ENCODE data around the gene RIT2.

DNA sequence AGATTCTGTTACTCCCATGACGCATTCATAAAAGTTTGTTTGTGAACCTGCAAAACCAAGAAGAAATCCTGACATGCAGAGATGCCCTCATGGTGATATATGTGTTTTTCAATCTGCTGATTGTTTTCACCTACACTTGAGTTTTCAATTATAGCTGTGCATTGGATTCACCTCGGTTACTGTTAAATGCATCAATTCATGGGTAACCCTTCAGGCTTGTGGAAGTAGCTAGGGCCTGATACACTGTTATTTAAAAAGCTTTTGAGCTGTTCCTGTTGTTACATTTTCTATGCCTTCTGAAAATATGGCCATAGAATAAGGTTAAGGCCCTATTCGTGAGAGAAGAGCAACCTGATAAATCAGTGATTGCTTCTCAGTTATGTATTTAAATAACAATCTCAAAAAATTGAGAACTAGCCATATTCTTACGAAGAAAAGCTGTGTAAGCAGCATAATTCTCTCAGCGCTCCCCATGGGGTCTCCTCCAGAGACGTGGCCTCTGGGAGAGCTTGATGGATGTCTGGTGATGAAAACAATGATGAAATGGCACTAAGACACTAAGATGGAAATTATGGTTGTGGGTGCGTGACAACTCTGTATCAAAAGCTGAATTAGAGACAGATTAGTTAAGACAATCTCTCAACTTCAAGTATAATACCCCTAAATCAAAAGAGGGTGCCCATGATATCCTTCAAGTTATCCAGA lies 60.5 kb downstream of the RIT2 start:
- TF ChIP-seq CREB1 (IDR thresholded peaks at IDR 0.05; ENCODE audit: low read depth): no peak
- no peak for TF ChIP-seq ZBTB7A (IDR thresholded peaks at IDR 0.05; ENCODE audit: low read depth)
- TF ChIP-seq, protein P1, sequence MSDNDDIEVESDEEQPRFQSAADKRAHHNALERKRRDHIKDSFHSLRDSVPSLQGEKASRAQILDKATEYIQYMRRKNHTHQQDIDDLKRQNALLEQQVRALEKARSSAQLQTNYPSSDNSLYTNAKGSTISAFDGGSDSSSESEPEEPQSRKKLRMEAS (IDR thresholded peaks at IDR 0.05): no peak
- TF ChIP-seq RAD21 (IDR thresholded peaks at IDR 0.05; ENCODE audit: low read depth): no peak
- TF ChIP-seq EP300 (IDR thresholded peaks at IDR 0.05; ENCODE audit: borderline replicate concordance): no peak
- no peak for TF ChIP-seq TAF1 (IDR thresholded peaks at IDR 0.05; ENCODE audit: low read depth)
- TF ChIP-seq CEBPB (IDR thresholded peaks at IDR 0.05): no peak
- TF ChIP-seq, protein P2, sequence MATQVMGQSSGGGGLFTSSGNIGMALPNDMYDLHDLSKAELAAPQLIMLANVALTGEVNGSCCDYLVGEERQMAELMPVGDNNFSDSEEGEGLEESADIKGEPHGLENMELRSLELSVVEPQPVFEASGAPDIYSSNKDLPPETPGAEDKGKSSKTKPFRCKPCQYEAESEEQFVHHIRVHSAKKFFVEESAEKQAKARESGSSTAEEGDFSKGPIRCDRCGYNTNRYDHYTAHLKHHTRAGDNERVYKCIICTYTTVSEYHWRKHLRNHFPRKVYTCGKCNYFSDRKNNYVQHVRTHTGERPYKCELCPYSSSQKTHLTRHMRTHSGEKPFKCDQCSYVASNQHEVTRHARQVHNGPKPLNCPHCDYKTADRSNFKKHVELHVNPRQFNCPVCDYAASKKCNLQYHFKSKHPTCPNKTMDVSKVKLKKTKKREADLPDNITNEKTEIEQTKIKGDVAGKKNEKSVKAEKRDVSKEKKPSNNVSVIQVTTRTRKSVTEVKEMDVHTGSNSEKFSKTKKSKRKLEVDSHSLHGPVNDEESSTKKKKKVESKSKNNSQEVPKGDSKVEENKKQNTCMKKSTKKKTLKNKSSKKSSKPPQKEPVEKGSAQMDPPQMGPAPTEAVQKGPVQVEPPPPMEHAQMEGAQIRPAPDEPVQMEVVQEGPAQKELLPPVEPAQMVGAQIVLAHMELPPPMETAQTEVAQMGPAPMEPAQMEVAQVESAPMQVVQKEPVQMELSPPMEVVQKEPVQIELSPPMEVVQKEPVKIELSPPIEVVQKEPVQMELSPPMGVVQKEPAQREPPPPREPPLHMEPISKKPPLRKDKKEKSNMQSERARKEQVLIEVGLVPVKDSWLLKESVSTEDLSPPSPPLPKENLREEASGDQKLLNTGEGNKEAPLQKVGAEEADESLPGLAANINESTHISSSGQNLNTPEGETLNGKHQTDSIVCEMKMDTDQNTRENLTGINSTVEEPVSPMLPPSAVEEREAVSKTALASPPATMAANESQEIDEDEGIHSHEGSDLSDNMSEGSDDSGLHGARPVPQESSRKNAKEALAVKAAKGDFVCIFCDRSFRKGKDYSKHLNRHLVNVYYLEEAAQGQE (IDR thresholded peaks at IDR 0.05; ENCODE audit: low read depth): no peak
- no peak for TF ChIP-seq YY1 (IDR thresholded peaks at IDR 0.05; ENCODE audit: low read depth)
